GM19023 (cell line): ENCODE data around the gene PSMB5.
A peak's percentile ranks its signal among the peaks of the same experiment; 100 is the strongest.

ENCODE experiments used
- ATAC-seq: cut with Tn5 transposase; IDR thresholded peaks from one replicate; pipeline ENCODE4 v1.9.1; 2021; ENCODE audit warnings: mild to moderate bottlenecking, moderate library complexity; ENCODE audit not compliant: unreplicated experiment

Gene PSMB5

DNA sequence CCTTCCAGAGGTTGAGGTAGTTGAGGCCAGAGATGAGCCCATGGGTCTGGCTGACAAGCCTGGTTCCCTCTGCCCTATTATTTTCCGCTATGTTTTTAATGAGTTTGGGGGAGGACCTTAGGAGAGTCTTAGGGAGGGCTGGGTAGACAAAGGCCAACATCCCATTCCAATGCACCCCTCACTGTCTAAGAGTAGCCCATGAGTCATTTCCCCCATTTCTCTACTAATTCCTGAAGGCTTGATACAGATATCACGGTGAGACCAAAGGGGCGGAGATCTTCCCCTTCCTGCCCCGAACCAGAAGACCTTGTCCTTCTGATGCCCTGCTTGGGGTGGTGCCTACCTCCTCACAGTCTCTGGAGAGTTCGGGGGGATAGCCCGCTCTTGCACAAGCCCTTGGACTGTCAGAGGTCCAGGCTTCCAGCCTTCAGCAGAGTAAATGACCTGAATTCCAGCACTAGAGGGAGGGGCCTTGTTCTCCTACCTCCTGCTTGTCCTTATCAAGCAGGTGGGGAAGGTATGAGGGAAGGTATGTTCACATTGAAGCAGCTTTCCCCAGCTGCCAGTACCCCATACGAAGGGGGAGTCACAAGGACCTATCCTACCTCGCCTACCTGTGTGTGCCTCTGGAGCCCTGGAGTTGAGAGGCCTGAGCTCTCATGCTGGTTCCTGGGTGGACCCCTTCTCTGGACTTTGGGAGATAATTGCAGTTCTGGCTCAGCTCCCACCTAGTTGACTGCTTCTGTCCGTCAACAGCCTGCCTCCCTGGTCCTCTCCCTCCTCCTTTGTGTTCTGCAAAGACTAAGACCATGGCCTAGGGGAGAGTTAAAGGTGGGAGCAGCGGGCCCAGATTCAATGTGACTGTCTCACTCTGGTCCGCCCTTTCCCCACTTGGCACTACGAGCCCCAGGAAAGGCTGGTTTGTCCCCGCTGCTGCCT, 11.0 kb upstream of the PSMB5 start:
- ATAC-seq: no peak

GRCh38 chr14:23044840-23045239, 10.1 kb upstream of the PSMB5 start:
- no peak for ATAC-seq

DNA sequence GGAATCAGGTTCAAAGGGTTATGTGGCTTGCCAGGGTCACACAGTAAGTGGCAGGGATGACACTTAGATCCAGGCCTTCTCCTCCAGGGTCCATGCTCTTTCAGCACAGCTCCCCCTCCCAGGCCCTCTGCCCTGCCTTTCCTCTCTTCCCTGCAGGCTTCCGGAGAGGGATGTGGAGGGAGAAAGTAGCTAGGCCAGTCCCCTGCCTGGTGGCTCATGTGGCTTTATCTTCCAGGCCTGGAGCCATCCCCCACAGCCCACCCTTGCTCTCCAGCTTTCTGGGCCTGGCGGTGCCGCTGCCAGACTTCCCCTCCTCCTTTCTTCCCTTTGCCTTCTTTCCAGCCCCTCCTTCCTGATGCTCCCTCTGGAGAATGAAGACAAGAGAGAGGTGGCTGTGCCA, 9.1 kb upstream of the PSMB5 start:
- no peak for ATAC-seq

GRCh38 chr14:23043145-23043544, 8.4 kb upstream of the PSMB5 start:
- ATAC-seq: no peak

- ATAC-seq: no peak
Observed at GRCh38 chr14:23042162-23042965, 7.7 kb upstream of the PSMB5 start, which contains the start of gene PSMB11. Gene PSMB11, plus strand, starts transcription at chr14:23042212. Its CDS starts 14 bp downstream, at chr14:23042226.

DNA sequence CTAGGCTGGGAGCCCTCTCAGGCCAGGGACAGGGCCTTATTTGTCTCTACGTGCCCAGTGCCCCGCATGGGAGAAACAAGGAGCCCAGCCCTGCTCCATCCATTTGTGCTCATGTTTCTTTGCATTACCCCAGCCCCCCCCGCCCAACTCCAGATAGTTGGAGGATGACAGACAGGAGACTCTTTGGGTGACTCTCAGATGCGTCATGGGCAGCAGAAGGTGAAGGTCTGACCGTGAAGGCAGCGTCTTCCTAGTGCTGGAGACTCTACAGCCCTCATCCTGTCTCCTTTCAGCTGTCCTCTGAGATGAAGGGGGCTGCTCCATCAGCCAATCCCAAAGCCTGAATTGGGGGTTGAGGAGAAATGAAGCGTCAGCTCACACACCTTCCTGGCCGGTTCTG, 7.0 kb upstream of the PSMB5 start:
- ATAC-seq: no peak

DNA sequence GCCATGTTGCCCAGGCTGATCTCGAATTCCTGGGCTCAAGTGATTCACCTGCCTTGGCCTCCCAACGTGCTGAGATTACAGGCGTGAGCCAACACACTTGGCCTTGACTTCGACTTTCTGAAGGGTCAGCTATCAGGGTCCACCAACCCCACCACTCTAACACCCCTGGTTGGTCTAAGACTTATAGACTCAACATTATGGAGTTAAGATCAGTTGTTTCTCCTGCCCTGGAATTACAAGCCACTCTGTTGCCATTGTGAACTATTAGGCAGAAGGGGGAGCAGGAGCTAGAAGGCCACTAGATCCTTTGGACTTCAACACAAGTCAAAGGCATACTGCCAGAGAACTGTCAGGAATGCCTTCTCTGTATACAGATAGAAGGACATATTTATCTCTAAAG, 5.4 kb upstream of the PSMB5 start:
- no peak for ATAC-seq

DNA sequence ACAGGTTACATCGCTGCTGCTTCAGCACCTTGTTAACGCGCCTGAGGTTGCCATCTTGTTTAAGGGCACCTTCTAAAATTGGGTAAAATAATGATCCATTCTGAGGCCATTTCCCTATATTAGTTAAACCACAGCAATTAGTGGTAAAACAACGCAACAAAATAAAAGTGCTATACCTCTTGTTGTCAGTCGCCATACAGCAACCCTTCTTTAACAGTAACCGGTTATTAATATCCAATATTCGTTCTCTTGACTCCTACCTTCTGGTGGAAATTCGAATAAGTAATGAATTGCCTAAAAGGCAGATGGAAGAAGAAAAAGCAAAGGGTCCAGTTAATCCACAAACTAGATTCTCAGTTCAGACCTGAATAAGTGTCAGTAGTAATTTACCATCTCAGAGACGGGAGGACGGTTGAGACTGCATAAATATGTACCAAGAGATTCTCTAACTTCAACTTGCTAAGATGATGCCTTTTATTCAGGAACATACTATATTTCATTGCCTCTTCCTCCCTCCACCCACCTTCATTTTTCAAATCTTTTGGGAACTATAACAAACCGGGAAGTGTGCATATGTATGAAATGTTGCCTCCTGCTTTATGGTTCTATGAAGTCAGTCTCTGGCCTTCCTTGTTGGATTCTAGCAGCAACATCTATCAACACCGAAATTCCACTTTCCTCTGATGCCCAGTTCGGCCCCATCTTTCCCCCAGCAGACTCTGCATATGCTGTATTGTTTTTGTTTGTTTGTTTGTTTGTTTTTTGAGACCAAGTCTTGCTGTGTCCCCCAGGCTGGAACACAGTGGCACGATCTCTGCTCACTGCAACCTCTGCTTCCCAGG, 824 bp upstream of the PSMB5 start:
- ATAC-seq: no peak

DNA sequence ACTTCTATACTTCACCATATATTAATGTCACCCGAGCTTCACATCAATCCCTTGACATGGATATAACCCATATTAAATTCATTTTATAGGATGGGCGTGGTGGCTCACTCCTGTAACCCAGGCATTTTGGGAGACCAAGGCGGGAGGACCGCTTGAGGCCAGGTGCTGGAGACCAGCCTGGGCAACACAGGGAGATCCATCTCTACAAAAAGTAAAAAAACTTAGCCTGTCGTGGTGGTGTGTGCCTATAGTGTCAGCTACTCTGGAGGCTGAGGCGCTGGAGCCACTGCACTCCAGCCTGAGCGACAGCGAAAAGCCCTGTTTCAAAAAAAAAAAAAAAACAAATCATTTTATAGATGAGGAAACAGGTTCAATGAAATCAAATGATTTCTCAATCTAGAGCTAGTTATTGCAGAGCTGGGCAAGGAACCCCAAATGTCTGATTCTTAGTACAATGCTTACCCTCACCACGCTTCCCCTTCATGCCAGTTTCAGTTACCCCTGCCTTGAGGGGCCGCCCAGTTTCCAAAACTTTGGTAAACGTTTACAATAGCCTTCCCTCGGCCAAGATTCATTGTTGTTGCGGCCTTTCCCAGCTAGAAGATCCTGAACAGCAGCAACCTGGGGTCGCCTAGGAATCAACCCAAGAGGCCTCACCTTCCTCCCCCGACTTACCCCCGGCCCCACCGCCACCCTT, 751 bp downstream of the PSMB5 start:
- ATAC-seq: peak; percentile 2

GRCh38 chr14:23033251-23033727, 1.4 kb downstream of the PSMB5 start:
- no peak for ATAC-seq

GRCh38 chr14:23030936-23031335, 3.8 kb downstream of the PSMB5 start:
- ATAC-seq: no peak

- ATAC-seq: no peak
Observed at GRCh38 chr14:23028799-23029198, 5.9 kb downstream of the PSMB5 start.

GRCh38 chr14:23025151-23025814, 9.4 kb downstream of the PSMB5 start:
- no peak for ATAC-seq

DNA sequence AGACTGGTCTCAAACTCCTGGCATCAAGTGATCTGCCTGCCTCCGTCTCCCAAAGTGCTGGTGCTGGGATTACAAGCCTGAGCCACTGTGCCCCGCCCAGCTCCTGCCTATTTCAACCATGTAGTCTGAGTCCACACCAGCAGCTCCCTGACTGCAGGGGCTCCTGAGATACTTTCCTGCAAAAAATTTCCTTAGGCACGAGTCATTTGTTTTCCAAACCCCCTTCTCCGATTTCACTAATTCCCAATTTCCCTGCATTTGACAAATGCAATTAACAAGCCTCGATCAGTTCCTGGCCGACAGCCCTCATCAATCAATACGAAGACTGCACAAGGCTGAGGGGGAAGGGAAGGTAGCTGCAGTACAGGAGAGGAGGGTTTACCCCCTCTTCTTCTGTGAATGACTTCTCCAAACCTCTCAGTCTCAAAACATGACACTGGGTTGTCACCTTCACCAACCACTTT, 10.1 kb downstream of the PSMB5 start:
- ATAC-seq: no peak

GRCh38 chr14:23023795-23024152, 10.9 kb downstream of the PSMB5 start:
- no peak for ATAC-seq

GRCh38 chr14:23023022-23023794, 11.5 kb downstream of the PSMB5 start:
- no peak for ATAC-seq

DNA sequence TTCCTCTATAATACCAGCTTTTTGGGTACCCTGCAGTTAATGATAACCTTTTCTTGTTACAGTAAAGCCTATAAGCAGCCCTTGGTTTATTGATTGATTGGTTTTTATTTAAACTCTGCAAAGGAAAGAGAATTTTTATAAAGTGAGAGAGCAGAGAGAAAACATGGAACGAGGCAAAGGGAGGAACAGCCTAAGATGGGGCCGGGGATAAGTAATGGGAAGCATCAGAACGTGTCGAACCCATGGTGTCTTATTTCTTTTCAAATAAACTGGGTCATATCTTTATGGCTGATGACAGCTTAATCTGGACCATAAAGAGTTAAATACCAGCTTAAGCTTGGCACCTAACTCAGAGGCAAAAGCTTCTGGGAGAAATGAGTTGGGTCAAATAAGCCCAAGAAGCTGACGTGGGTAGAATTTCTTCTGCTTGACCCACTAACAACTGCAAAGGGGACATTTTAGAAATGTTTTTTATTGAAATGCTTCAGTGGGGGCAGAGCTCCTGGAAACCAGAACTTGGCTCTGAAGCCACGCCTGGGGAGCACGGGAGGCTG, 12.7 kb downstream of the PSMB5 start:
- no peak for ATAC-seq

GRCh38 chr14:23021434-23021833, 13.3 kb downstream of the PSMB5 start:
- no peak for ATAC-seq
